Dermis microvascular lymphatic vessel endothelial cell (primary cell): Measurements from ENCODE around the gene CXCL3. TPM values are rescaled to one million over a fixed set of nuclear protein-coding genes. Genes with fewer than 3 reads are reported as not detected.

Experiments used
- DNase-seq, 2 donors: peaks; one replicate each; pipeline versions ENCODE4 v3.0.0 to v3.0.0-alpha.2; 2010; ENCODE audit warnings: low read depth in 2 of 2
- total RNA-seq: library from RNA; depleted of rRNA; stranded (reverse); fragments of >200 nt; gene quantifications from 2 replicates; pipeline ENCODE4 v1.2.1, GENCODE V29; 2014

The CXCL3 gene
- total RNA-seq, 1 donor from 2014 or later, result under 0.01 TPM

- DNase-seq, result no peak
Measured at GRCh38 chr4:74014332-74014731, 24.2 kb downstream of the CXCL3 start.

DNA sequence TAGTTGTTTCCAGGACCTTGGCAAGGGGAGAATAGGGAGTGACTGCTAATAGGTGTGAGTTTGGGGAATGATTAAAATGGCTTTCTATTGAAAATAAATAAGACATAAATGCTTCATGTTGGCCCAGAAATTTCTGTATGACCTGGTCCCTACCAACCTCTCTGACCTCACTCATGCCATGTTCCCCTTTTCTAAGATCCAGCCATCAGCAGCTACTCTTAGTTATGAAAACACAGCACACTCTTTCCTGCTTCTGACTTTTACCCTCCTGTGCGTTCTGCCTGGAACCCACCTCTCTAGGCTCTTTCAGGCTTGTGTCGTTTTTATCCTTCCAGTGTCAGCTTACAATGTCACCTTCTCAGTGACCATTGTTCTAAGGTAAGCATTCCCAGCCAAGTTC lies 25.2 kb downstream of the CXCL3 start:
- no peak for DNase-seq

GRCh38 chr4:74012130-74012529 lies 26.4 kb downstream of the CXCL3 start:
- DNase-seq, result no peak

GRCh38 chr4:74009307-74009706 lies 29.2 kb downstream of the CXCL3 start:
- DNase-seq, result no peak

- DNase-seq, result no peak
Measured at GRCh38 chr4:74006009-74006476, 32.4 kb downstream of the CXCL3 start.

DNA sequence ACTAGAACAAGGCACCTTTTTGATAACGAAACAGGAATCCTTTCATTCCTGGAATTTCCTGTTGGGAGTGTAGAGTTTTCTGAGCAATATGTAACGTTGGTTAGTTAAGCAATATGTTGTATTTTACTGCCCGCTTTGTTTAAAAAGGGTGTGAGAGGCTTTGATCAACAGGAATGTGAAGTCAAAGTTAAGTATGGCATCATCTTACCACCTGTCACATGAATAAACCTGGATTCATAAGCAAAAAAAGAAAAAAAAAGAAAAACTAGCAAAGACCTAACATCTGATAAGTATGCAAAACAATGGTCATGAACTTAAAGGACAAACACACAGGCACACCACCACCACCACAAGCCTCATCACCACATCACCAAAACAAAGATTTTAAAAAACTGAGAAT lies 33.0 kb downstream of the CXCL3 start:
- peak; percentile 3 to 5 for DNase-seq

- no peak for DNase-seq
Measured at GRCh38 chr4:74004668-74005067, 33.8 kb downstream of the CXCL3 start.

- DNase-seq, result no peak
Measured at GRCh38 chr4:74000301-74000700, 38.2 kb downstream of the CXCL3 start.

- peak; percentile 17 to 47 for DNase-seq
Measured at GRCh38 chr4:73998040-73999011, 40.2 kb downstream of the CXCL3 start, which contains the start of gene CXCL5. CXCL5 (minus strand) TSS chr4:73998677; CDS start chr4:73998581, 96 bp downstream.

DNA sequence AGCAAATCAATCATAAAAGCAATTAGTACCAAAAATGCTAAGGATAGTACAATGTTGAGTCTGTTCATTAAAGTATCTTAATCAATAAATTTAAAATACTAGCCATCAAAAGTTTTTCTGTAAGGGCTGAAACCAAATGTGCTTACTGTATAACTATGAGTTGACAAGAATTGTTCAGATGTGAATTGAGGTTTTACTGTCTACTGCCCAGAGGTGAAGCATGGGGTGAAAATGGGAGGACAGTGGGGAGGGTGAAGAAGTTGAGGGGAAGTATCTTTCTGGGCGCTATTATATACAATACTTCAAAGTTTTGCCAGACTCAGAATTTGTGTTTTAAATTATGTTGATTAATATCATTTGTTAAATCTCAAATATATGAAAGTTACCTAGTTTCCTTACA lies 46.4 kb downstream of the CXCL3 start:
- no peak for DNase-seq

GRCh38 chr4:73991742-73992000 lies 46.8 kb downstream of the CXCL3 start:
- DNase-seq, result no peak

GRCh38 chr4:73990988-73991741 lies 47.3 kb downstream of the CXCL3 start:
- DNase-seq, result no peak

GRCh38 chr4:73989928-73990327 lies 48.6 kb downstream of the CXCL3 start:
- no peak for DNase-seq

DNA sequence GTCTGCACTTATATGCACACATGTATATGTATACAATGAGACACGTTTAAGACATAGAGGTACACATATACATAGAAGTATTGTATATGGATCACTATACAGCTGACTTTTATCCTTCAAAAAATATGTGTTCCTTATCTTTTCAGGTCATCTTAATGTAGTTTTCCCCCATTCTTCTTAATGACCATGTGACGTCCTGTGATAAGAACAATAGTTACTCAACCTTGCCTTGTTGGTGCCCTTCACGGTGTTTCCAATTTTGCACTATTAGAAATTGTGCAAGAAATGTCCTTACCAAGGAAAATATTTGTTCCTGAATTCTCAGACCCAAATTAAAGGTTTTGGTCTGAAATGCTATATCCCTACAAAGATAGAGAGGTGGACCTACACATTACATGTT lies 49.5 kb downstream of the CXCL3 start:
- no peak for DNase-seq

DNA sequence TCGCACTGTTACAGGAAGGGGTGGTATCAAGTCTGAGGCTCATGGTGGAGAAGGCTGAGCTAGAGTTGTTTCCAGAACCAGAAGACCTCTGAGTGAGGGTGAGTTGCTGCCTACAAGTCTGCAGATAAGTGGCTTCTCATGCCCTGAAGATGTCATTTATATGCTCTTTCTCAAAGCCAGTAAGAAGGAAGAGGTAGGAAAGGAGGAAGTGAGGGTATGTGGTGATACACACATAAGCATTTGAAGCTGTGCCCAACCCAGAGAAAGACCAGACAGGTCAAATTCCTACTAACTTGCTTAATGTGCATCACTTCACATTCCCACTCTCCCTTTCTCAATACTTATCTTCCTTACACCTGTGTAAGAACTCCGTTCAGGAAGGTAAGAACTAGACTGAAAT lies 50.4 kb downstream of the CXCL3 start, which contains the start of gene PPBP:
TSS of gene PPBP (minus strand) at position 130 of the 400 bp plus-strand sequence. CDS start at position 43, 87 bp downstream.
- DNase-seq, result no peak

Other genes with a start within 250 kb of the CXCL3 start
- 0.26 and 0.63 TPM in 2 replicates for gene CXCL6, start 202.0 kb downstream of the CXCL3 start, total RNA-seq
- gene PF4V1, start 185.4 kb downstream of the CXCL3 start, total RNA-seq, result not detected in 2 replicates
- 5.6 and 18.0 TPM in 2 replicates for gene CXCL1, start 169.3 kb downstream of the CXCL3 start, total RNA-seq
- not detected in 2 replicates for gene PF4, start 56.7 kb downstream of the CXCL3 start, total RNA-seq
- gene PPBP, start 50.5 kb downstream of the CXCL3 start, total RNA-seq, result not detected in 2 replicates
- gene CXCL5, start 40.0 kb downstream of the CXCL3 start, total RNA-seq, result 0.13 TPM in 2 replicates
- 0.51 and 2.5 TPM in 2 replicates for gene CXCL2, start 60.5 kb upstream of the CXCL3 start, total RNA-seq
- 13.2 and 14.4 TPM in 2 replicates for gene MTHFD2L, start 119.4 kb upstream of the CXCL3 start, total RNA-seq